Measurements from ENCODE around the gene WIPF2. TPM values are rescaled to one million over a fixed set of nuclear protein-coding genes. Genes with fewer than 3 reads are reported as not detected.
A peak's percentile ranks its signal among the peaks of the same experiment; 100 is the strongest.

The WIPF2 gene
- total and polyA plus RNA-seq, 2 experiments from 2014 or later: 9.2 TPM

GRCh38 chr17:40303009-40303657 is 84.0 kb downstream of the WIPF2 start (continued):
- TF ChIP-seq, protein P1, sequence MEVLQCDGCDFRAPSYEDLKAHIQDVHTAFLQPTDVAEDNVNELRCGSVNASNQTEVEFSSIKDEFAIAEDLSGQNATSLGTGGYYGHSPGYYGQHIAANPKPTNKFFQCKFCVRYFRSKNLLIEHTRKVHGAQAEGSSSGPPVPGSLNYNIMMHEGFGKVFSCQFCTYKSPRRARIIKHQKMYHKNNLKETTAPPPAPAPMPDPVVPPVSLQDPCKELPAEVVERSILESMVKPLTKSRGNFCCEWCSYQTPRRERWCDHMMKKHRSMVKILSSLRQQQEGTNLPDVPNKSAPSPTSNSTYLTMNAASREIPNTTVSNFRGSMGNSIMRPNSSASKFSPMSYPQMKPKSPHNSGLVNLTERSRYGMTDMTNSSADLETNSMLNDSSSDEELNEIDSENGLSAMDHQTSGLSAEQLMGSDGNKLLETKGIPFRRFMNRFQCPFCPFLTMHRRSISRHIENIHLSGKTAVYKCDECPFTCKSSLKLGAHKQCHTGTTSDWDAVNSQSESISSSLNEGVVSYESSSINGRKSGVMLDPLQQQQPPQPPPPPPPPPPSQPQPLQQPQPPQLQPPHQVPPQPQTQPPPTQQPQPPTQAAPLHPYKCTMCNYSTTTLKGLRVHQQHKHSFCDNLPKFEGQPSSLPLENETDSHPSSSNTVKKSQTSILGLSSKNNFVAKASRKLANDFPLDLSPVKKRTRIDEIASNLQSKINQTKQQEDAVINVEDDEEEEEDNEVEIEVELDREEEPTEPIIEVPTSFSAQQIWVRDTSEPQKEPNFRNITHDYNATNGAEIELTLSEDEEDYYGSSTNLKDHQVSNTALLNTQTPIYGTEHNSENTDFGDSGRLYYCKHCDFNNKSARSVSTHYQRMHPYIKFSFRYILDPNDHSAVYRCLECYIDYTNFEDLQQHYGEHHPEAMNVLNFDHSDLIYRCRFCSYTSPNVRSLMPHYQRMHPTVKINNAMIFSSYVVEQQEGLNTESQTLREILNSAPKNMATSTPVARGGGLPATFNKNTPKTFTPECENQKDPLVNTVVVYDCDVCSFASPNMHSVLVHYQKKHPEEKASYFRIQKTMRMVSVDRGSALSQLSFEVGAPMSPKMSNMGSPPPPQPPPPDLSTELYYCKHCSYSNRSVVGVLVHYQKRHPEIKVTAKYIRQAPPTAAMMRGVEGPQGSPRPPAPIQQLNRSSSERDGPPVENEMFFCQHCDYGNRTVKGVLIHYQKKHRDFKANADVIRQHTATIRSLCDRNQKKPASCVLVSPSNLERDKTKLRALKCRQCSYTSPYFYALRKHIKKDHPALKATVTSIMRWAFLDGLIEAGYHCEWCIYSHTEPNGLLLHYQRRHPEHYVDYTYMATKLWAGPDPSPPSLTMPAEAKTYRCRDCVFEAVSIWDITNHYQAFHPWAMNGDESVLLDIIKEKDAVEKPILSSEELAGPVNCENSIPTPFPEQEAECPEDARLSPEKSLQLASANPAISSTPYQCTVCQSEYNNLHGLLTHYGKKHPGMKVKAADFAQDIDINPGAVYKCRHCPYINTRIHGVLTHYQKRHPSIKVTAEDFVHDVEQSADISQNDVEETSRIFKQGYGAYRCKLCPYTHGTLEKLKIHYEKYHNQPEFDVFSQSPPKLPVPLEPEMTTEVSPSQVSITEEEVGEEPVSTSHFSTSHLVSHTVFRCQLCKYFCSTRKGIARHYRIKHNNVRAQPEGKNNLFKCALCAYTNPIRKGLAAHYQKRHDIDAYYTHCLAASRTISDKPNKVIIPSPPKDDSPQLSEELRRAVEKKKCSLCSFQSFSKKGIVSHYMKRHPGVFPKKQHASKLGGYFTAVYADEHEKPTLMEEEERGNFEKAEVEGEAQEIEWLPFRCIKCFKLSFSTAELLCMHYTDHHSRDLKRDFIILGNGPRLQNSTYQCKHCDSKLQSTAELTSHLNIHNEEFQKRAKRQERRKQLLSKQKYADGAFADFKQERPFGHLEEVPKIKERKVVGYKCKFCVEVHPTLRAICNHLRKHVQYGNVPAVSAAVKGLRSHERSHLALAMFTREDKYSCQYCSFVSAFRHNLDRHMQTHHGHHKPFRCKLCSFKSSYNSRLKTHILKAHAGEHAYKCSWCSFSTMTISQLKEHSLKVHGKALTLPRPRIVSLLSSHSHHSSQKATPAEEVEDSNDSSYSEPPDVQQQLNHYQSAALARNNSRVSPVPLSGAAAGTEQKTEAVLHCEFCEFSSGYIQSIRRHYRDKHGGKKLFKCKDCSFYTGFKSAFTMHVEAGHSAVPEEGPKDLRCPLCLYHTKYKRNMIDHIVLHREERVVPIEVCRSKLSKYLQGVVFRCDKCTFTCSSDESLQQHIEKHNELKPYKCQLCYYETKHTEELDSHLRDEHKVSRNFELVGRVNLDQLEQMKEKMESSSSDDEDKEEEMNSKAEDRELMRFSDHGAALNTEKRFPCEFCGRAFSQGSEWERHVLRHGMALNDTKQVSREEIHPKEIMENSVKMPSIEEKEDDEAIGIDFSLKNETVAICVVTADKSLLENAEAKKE (CRISPR knock-in tag; IDR thresholded peaks at IDR 0.05): no peak
- TF ChIP-seq, protein P2, sequence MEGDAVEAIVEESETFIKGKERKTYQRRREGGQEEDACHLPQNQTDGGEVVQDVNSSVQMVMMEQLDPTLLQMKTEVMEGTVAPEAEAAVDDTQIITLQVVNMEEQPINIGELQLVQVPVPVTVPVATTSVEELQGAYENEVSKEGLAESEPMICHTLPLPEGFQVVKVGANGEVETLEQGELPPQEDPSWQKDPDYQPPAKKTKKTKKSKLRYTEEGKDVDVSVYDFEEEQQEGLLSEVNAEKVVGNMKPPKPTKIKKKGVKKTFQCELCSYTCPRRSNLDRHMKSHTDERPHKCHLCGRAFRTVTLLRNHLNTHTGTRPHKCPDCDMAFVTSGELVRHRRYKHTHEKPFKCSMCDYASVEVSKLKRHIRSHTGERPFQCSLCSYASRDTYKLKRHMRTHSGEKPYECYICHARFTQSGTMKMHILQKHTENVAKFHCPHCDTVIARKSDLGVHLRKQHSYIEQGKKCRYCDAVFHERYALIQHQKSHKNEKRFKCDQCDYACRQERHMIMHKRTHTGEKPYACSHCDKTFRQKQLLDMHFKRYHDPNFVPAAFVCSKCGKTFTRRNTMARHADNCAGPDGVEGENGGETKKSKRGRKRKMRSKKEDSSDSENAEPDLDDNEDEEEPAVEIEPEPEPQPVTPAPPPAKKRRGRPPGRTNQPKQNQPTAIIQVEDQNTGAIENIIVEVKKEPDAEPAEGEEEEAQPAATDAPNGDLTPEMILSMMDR (conservative IDR thresholded peaks at IDR 0.05; ENCODE audit: low read depth in 2 of 2): peak; percentile 80 to 83

- H4K20me1 ChIP-seq (replicated peaks; ENCODE audit: insufficient read depth): peaks cover 32% of the 10 kb centered on the region
- no peaks in the 10 kb centered on the region for H3K79me2 ChIP-seq (replicated peaks; ENCODE audit: insufficient read depth)
- Mint-ChIP-seq H3K4me3 (no peak overlapping the region), H3K9me3 (no peaks in the 10 kb centered on the region), H3K27me3 (ENCODE audit: insufficient read depth, low read depth, poor library complexity) (peaks cover 5% of the 10 kb centered on the region), H3K27ac (no peak overlapping the region), H3K4me1 (peaks cover 16% of the 10 kb centered on the region), H3K36me3 (ENCODE audit: low read depth) (peaks cover 55% of the 10 kb centered on the region)
- H3K4me2 ChIP-seq: no peak overlapping the region
- no peak overlapping the region for H2AFZ ChIP-seq
- no peak overlapping the region for H3K27ac ChIP-seq (ENCODE audit: low read depth)
- H3K9me2 ChIP-seq (ENCODE audit: insufficient read depth): no peaks in the 10 kb centered on the region
- peaks cover 27% of the 10 kb centered on the region for H3K36me3 ChIP-seq (ENCODE audit: insufficient read depth)
- ATAC-seq (no peak), DNase-seq (ENCODE audit: low spot score) (no peak)
- peaks cover 7% of the 10 kb centered on the region; the same call in 1 of the 2 replicates for H3K27me3 ChIP-seq (ENCODE audit: insufficient read depth)
- H3K4me3 ChIP-seq: no peak overlapping the region
- H3F3A ChIP-seq (replicated peaks; ENCODE audit: low read depth): peaks cover 45% of the 10 kb centered on the region
- peaks cover 36% of the 10 kb centered on the region for H3K4me1 ChIP-seq (ENCODE audit: insufficient read depth)
- TF ChIP-seq, protein P1 (CRISPR knock-in tag; IDR thresholded peaks at IDR 0.05): no peak
- TF ChIP-seq JUNB (IDR thresholded peaks at IDR 0.05; ENCODE audit: unreplicated experiment): no peak
- no peak for TF ChIP-seq EZH2 (IDR thresholded peaks at IDR 0.05; ENCODE audit: low read depth, unreplicated experiment)
- no peak for TF ChIP-seq CREB1 (CRISPR knock-in tag; IDR thresholded peaks at IDR 0.05; ENCODE audit: low read depth)
Measured at GRCh38 chr17:40303708-40304551, 84.8 kb downstream of the WIPF2 start.
